HepG2 (cell line): ENCODE measurements around the gene BET1. TPM values are rescaled to one million over a fixed set of nuclear protein-coding genes. Genes with fewer than 3 reads are reported as not detected.
A peak's percentile ranks its signal among the peaks of the same experiment; 100 is the strongest.

Experiments
- AGO2 ChIP-seq: fragments of 200-400 bp; formaldehyde crosslinking; optimal IDR thresholded peaks from 2 replicates; pipeline ENCODE3; 2017; ENCODE audit warnings: mild to moderate bottlenecking, low read depth, low read length, moderate library complexity
- ATF1 ChIP-seq: IDR thresholded peaks from 2 replicates; pipeline ENCODE4 v1.6.1; 2016; ENCODE audit warnings: mild to moderate bottlenecking, control low read depth
- GLI4 ChIP-seq: sonication (generic); formaldehyde crosslinking; IDR thresholded peaks from 2 replicates; pipeline ENCODE4 v1.5.1; 2020; ENCODE audit warnings: missing genetic modification reagents, mild to moderate bottlenecking, moderate library complexity, borderline replicate concordance
- HMGXB3 ChIP-seq: sonication (generic); formaldehyde crosslinking; IDR thresholded peaks from 2 replicates; pipeline ENCODE4 v1.4.0; 2020; ENCODE audit warnings: missing genetic modification reagents, borderline replicate concordance
- HMGXB4 ChIP-seq, 2 experiments: sonication (generic) in 1 of 2; formaldehyde crosslinking in 1 of 2; IDR thresholded peaks; 2 replicates each; pipeline versions ENCODE4 v1.4.0 to v1.6.1; 2018 to 2020; ENCODE audit warnings: missing genetic modification reagents in 2 of 2, borderline replicate concordance in 1 of 2, low read depth in 1 of 2, mild to moderate bottlenecking in 1 of 2, missing biosample characterization in 1 of 2
- IKZF5 ChIP-seq: IDR thresholded peaks from 2 replicates; pipeline ENCODE4 v1.6.1; 2018; ENCODE audit warnings: missing genetic modification reagents, mild to moderate bottlenecking, missing compliant biosample characterization
- KMT2A ChIP-seq: sonication (generic); formaldehyde crosslinking; IDR thresholded peaks from 2 replicates; pipeline ENCODE4 v1.4.0; 2020; ENCODE audit warnings: missing genetic modification reagents
- NFE2 ChIP-seq: sonication (generic); formaldehyde crosslinking; IDR thresholded peaks from 2 replicates; pipeline ENCODE4 v1.4.0; 2020; ENCODE audit warnings: missing genetic modification reagents
- NR2F1 ChIP-seq, 2 experiments: fragments of 450-650 bp in 1 of 2; formaldehyde crosslinking in 1 of 2; IDR thresholded peaks; 2 replicates each; pipeline versions ENCODE4 v1.5.0 to v1.6.1; 2016 to 2020; ENCODE audit warnings: mild to moderate bottlenecking in 1 of 2, missing compliant biosample characterization in 1 of 2, missing genetic modification reagents in 1 of 2, moderate library complexity in 1 of 2
- SMARCE1 ChIP-seq: fragments of 450-650 bp; IDR thresholded peaks from 2 replicates; pipeline ENCODE4 v1.6.1; 2017; ENCODE audit warnings: borderline replicate concordance
- TFAP4 ChIP-seq: sonication (generic); IDR thresholded peaks from 2 replicates; pipeline ENCODE4 v1.6.1; 2016; ENCODE audit warnings: low read depth, borderline replicate concordance
- ZNF451 ChIP-seq: sonication (generic); formaldehyde crosslinking; IDR thresholded peaks from 2 replicates; pipeline ENCODE4 v1.5.0; 2020; ENCODE audit warnings: mild to moderate bottlenecking, missing genetic modification reagents
- ZNF788 ChIP-seq: sonication (generic); formaldehyde crosslinking; IDR thresholded peaks from 2 replicates; pipeline ENCODE4 v1.5.0; 2020; ENCODE audit warnings: mild to moderate bottlenecking, missing genetic modification reagents, borderline replicate concordance
- polyA plus RNA-seq, 8 experiments: library from polyadenylated mRNA; depleted of rRNA in 3 of 8; stranded (reverse) in 7 of 8; unstranded in 1 of 8; fragments of >200 nt; fragmentation: Illumina TruSeq in 4 of 8; extraction: Trizol in 4 of 8; gene quantifications; 2 replicates each; pipeline versions ENCODE4 v1.2.1 to v1.2.3, GENCODE V29; 2011 to 2016; ENCODE audit warnings: low read depth in 4 of 8, missing spikeins in 1 of 8, mixed read lengths in 1 of 8; ENCODE audit not compliant: insufficient read depth in 1 of 8
- total RNA-seq, 5 experiments: library from RNA; depleted of rRNA; stranded (reverse); fragments of >200 nt; fragmentation: Illumina TruSeq; extraction: Trizol; gene quantifications; 2 replicates each; pipeline ENCODE4 v1.2.3, GENCODE V29; 2016; ENCODE audit warnings: low read depth in 1 of 5

BET1 gene
- total and polyA plus RNA-seq, 2 of the 13 experiments (the other 11 are each of a cell fraction or from before 2014, with no cell fraction given), result 23.8 to 33.7 TPM

GRCh38 chr7:94004024-94004951, at the start of gene BET1 (continued):
- peak; percentile 75 to 79 for TF ChIP-seq HMGXB4 (CRISPR knock-in tag; IDR thresholded peaks at IDR 0.05; ENCODE audit: borderline replicate concordance in 1 of 2, low read depth in 1 of 2)
- no peak for TF ChIP-seq AGO2
- no peak; the same call in 1 of the 2 replicates for TF ChIP-seq GLI4 (CRISPR knock-in tag)
- TF ChIP-seq ZNF451 (CRISPR knock-in tag), result 0 out of 2 replicates have a peak, but pooled peaks have one; percentile 50
- 0 out of 4 replicates have a peak, but pooled peaks of 1 of the 2 experiments have one; percentile 5 for TF ChIP-seq NR2F1 (CRISPR knock-in tag; IDR thresholded peaks at IDR 0.05)
- TF ChIP-seq SMARCE1, result no peak
- peak; percentile 99 for TF ChIP-seq ATF1
- peak; percentile 92 for TF ChIP-seq HMGXB3 (CRISPR knock-in tag)
- TF ChIP-seq IKZF5 (CRISPR knock-in tag), result peak; percentile 68; the same call in 1 of the 2 replicates
- TF ChIP-seq TFAP4, result no peak
- TF ChIP-seq ZNF788 (CRISPR knock-in tag), result peak; percentile 82; the same call in 1 of the 2 replicates
- no peak for TF ChIP-seq NFE2 (CRISPR knock-in tag)
- peak; percentile 89 for TF ChIP-seq KMT2A (CRISPR knock-in tag)
